Measurements from ENCODE around the gene FAM162A.
A peak's percentile ranks its signal among the peaks of the same experiment; 100 is the strongest.

The FAM162A gene

DNA sequence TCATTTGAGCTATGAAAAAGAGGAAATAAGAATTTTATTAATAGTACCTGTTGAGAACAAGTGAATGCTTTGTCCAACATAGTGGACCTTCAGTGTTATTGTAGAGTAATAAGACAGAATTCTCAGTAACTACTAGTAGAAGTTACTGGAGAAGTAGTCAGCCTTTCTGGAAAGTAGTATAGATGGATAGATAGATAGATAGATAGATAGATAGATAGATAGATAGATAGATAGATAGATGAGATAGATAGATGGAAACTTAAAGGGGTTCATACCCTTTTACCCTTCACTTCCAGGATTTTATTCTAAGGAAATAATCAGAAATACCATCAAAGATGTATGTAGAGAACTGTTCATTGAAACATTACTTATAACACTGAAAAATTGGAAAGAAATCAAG, 5.2 kb downstream of the FAM162A start:
- no peak for DNase-seq

DNA sequence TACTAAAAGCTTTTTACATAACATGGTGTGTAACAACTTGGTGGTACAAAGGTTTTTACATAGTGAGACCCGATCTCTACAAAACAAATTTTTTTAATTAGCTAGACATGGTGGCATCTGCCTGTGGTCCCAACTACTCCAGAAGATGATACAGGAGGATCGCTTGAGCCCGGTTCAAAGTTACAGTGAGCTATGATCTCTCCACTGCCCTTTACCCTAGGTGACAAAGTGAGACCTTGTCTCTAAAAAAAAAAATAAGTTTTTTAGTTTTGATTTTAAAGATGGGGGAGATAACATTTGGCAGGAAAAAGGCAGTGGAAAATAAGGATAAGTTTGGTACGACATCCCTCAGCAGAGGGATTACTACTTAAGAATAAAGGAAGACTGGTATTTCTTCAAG, 5.9 kb downstream of the FAM162A start:
- no peak for DNase-seq

DNA sequence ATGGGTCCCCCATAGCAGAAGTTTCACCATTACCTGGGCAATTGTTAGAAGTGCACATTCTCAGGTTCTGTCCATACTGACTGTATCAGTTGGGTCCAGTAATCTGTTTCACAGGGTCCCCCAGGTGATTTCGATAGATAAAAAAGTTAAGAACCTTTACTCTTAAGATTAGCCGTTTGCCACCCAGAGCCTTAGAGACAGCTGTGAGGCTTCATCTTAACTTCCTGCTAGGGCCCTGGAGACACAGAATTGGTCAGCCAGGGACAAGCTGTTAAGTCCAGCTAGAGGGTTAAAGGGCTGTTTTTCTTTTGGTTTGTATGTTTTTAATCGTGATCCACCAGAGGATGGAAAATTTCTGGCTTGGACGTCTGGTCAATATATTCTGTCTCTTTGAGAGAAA, 6.7 kb downstream of the FAM162A start:
- DNase-seq: no peak

DNA sequence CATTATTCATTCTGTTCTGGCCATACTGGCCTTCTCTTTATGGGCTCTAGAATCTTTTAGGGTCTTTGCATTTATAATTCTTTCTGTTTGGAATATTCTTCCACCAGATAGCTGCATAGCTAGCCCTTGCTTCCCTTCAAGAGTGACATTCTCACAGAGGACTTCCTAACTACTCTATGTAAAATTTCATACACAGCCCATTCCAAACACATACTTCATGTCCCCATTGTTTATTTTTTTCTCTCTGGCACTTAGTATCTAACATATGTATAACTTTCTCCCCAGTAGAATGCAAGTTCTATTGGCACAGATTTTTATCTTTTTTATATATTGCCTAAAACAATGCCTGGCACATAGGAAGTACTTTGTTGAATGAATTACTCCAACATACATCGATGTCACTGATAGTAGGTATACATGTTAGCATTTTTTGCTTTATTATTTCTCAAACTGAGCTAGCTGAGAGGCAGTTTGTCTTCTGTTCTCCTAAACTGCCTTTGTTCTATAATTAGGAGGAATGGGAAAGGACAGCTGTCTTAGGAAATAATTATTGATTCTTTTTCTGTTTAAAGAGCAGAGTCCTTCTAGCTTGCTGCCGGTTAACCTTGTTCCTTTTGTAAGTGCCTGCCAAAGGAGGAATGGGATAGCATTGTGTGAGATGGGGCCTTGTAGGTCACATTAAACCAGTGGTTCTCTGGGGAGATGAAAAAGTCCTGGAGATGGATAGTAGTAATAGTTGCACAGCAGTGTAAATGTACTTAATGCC, 7.9 kb downstream of the FAM162A start:
- no peak for DNase-seq

DNA sequence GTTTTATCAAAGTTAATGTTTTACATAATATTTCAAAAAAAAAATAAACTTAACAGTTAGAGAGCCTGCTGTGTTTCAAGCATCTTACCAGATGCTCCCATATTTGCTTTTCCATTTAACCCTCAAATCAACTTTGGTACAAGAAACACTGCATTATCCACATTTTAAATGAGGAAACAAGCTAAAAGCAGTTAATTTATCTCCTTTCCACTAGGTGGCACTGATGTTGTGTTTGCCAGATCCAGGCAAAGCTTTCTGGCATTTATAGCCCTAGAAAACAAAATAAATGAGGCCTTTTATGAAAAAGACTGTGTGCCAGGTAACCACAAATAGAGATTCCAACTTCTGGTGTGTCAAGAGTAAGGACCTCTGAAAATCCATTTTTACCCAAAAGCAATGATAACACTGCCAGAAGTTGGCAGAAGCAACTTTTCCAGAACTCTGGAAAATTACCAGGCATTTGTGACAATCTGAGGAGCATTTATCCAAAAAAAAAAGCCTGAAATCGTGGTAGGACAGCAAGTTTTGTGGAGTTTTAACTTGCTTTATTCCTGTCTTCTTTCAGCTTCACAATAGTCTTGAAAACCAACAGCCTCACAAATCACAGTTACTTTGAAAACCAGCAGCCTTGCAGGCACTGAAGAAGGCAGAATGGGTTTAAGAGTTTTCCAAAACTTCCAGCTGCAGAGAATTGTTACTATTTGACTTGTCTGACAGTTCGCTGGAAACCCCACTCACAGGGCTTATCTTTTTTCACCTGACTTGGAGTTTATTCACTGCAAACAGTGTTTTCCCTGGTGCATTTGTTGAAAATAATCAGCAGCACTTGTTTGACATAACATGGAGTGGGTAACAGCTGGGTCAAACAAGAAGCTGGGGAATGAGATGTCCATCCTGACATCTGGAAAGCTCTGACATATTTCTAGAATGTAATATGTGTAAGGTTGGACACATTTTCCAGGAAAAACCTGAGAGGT, 9.2 kb downstream of the FAM162A start:
- DNase-seq: peak; percentile 8

DNA sequence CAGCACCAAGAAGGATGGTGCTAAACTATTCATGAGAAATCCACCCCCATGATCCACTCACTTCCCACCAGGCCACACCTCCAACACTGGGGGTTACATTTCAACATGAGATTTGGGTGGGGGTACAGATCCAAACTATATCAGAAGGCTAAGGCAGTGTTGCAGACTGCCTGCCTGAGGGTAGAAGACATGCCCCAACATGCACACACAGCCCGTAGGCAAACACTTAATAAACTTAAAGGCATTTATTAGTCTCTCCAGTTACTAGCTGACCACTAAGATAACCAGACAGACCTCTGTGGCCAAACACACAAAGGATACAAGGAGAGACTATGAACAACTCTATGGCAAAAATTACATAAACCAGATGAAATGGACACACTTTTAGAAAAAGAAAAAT, 10.2 kb downstream of the FAM162A start:
- DNase-seq: no peak

DNA sequence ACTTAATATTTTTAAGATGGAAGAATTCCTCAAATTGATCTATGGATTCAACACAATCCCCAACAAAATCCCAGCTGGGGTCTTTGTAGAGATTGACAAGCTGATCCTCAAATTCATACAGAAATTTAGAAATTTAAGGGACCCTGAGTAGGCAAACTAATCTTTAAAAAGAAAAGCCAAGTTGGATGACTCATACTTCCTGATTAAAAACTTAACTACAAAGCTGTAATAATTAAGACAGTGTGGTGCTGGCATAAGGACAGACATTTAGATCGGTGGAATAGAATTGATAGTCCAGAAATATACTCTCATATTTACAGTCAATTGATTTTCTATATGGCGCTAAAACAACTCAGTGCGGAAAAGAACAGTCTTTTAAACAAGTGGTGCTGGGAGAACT, 11.6 kb downstream of the FAM162A start:
- DNase-seq: no peak

DNA sequence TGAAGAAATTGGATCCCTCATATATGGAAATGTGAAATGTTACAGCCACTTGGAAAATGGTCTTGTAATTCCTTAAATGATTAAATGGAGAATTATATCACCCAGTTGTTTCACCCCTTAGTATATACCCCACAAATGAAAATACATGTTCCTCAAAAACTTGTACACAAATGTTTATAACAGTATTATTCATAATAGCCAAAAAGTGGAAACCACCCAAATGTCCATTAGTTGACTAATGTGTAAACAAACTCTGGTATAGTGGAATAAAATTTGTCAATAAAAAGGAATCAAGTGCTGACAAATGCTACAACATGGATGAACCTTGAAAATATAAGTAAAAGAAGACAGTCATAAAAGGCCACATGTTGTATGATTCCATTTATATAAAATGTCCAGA, 12.5 kb downstream of the FAM162A start:
- DNase-seq: no peak

DNA sequence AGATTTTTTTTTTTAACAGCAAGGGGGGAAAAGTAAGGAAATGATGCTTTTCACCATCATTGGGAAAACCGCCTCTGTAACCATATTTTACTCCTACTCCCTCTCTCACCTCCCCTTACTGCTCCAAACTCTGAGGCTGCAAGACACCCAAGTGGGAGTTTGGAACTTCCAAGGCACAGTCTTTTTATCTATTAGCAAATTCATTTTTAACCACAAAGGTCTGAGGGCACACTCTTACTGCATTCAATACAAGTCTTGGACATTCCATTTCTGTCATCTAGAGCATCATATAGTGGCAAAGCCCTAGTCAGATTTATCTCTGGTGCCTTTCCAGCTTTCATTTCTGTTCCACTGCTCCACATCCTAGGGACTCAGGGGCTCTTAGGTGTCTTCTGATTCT, 13.2 kb downstream of the FAM162A start:
- DNase-seq: no peak

DNA sequence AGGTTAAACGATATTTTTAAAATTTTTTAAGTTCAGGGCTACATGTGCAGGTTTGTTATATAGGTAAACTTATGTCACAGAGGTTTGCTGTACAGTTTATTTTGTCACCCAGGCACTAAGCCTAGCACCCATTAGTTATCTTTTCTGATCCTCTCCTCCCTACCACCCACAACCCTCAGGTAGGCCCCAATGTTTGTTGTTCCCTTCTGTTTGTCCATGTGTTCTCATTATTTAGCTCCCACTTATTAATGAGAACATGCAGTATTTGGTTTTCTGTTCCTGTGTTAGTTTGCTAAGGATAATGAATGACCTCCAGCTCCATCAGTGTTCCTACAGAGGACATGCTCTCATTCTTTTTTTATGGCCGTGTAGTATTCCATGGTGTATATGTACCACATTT, 14.9 kb downstream of the FAM162A start:
- no peak for DNase-seq

DNA sequence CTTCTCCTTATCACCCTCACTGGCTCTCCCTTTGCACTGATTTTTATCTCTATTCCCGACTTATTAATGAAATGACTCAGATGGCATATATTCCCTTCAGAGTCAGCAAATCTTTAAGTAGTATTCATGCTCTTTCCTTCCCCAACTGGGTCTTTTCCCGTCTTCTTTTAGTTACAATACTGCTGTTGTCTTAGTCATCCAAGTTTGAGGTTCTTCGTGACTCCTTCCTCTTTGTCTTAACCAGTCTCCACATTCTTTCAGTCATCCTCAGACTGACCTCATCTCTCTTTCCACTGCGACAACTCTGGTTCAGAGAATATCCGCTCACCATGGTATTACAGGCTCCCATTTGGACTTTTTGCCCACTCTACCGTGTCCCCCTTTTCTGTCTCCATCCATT, 19.5 kb downstream of the FAM162A start:
- DNase-seq: no peak

DNA sequence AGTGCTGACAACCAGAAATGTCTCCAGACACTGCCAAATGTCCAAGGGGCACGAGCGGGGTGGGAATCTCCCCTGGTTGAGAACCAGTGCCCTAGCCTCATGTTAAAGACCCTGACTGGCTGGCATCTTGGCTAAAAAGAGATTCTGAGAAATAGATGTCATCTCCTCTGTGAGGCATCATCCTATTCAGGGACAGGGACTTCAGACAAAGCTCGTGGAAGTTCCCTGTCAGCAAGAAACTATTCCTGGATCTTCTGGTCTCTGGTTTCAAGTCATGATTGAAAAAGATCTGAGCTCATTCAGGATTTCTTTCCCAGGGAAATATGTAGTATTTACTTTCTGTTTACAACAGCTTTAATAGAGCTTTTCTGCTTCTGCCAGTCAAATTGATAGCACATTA, 21.0 kb downstream of the FAM162A start:
- DNase-seq: no peak

DNA sequence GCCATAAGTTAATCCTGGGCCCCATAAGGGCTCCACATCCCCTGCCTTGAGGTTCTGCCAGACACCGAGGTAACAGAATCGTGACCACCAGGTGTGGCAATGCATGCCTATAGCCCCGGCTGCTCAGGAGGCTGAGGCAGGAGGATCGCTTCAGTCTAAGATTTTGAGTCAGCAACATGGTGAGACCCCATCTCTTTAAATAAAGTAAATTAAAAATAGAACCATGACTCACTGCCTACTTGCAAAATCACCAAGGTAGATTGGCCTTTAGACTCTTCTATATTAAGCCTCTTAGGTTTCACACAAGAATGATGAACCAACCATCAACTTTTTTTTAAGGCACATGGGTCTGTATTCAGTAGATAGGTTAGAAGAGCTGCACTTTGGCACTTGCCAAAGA, 22.2 kb downstream of the FAM162A start:
- DNase-seq: no peak

DNA sequence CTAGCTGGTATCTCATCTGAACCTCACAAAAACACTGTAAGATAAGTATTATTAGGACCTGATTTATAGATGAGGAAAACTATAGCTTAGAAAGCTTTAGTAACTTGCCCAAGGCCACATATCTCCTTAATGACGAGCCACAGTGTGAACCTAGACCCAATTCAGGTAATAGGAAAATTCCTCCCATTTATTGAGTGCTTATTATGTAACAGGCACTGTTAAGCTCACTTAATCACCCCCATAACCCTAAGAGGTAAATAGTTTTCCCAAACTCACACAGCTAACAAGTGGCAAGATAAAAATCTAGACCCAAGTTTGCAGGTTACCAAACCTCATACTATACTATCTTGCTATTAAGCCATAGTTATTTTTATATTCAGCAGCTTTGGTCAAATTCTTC, 24.0 kb downstream of the FAM162A start:
- DNase-seq: no peak

DNA sequence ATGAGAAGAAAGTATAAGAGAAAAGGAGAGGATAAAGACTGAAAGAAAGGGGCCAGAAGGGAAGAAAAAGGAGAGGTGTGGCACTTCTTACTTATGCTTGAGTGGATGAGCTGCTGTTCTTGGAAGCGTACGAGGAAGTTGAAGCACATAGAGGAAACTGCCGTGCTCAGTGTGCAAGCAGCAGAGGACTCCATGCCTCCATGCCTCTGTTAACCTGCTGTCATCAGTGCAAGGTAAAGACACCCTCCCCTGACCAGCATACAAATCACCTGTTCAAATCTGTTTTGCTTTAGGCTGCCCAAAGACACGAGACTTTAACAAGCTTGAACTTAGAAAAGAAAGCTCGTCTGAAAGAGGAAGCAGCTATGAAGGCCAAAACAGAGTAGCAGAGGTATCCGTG, 25.5 kb downstream of the FAM162A start:
- DNase-seq: no peak

DNA sequence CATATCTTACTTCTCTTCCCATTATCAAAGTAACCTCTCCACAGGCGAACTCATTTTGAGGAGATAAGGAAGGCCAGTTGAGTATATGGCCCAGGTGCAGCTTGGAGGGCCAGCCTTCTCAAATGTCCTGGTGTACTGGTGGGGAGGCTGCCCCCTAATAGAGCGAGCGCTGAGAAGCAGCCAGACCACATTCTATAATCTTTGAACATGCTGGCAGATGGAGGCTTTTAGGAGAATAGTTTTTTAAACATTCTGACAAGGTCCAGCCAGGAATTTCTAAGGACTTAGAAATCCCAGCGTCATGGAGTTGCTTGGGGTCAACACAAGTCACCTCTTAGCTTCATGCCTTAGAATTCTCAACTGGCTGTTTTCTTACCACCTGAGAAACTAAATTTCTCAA, 26.1 kb downstream of the FAM162A start:
- DNase-seq: no peak

DNA sequence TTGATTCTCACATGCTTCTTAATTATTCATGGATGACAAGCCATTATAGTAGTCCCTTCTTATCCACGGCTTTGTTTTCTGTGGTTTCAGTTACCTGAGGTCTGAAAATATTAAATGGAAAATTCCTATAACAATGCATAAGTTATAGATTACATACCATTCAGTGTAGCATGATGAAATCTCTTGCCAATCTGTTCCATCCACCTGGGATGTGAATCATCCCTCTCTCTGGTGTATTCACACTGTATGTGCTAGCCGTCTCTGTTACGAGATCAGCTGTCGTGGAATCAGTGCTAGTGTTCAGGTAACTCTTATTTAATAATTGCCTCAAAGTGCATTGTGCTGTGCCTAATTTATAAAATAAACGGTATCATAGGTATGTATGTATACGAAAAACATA, 26.7 kb downstream of the FAM162A start:
- no peak for DNase-seq

DNA sequence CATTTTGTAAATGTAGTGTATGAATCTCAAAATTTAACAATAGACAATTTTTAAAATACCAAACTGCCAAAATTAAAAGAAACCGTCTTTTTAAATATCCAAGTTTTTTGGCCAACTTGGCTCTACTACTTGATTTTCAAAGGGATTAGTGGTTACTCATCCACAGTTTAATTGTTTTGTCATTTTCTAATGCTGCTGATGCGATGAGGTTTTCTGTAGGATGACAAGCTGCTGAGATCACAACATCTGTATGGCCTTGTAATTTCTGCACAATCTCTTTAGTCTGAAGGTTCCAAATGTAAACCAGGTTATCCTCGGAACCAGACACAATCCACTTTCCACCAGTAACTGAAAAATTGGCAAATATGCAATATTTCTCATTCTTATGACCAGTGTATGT, 30.4 kb downstream of the FAM162A start:
- no peak for DNase-seq

DNA sequence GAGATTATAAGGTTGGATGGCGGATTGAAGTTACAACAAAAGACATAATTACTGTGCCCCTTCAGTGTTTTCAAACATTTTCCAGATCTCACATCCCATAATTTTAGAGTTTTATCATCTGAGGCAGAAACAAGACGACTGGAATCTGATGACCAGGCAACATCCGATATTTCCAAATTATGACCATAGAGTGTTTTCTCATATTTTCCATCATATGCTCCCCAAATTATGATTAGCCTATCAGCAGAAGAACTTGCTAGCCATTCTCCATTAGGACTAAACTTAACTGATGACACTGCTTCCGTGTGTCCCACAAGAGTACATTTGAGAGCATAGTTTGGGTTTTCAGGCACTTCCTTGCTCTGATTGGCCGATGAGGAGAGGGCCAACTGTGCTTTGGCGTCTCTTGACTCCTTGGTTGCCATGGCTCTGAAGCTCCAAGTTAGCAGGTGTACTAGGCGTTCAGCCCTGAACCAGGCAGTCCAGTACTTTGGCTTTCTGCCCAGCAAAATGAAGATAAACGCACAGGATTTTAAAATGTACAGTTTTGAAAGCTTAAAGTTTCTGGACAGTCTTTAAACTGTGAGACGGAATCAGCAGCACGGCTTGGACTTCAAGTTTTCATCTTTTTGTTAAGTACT, 31.2 kb downstream of the FAM162A start:
- DNase-seq: no peak

DNA sequence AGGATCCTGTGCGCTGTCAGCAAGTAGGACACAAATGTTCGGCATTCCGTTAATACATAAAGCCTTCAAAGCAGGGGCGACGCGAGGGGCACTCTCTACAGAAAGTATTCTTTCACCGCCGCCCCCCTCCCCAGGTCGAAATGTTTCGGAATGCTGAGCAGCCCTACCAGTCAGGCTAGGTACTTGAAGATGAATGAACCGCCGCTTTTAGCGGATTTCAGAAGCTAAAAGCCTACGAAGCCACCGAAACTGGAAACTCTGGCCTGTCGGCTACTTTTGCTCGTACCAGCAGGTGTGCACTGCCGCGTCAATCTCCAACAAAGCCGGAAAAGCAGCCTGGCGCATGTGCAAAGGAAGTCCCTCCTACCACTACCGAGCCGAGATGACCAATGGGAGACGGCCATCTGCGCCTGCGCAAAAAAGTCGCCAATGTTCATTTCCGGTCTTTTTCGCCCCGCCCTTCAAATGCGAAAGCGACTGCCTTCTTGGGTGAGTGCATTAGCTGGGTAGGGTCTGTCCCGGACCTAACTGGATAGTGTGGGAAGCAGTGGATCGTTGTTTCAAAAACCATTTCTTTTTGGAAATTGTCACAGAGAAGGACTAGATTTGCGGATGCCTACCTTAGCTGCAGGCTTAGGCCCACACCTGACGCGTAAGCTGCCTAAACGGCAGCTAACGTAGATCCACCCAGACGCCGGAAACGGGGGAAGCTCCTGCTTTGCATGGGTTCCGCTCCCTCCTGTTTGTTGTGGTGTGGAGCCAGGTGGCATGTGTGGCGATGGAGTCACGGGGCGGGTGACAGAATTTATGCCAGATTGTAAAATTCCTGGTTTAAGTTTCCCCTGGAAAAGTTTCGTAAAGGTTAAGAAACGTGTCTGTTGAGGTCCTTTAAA, 32.0 kb downstream of the FAM162A start, which contains the start of gene WDR5B:
Gene WDR5B (minus strand): TSS at position 301 of the 893 bp plus-strand sequence. CDS start 534 bp downstream, outside the sequence.
- peak; percentile 99 for DNase-seq

DNA sequence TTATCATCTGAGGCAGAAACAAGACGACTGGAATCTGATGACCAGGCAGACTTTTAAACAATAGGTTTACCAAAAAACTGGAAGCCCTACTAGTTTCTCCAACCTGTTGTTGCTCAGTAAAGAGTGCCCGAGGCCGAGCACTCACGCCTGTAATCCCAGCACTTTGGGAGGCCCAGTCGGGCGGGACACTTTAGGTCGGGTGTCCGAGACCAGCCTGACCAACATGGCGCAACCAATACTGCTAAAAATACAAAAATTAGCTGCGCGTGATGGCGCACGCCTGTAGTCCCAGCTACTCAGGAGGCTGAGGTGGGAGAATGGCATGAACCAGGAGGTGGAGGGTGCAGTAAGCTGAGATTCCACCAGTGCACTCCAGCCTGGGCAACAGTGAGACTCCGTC, 33.0 kb downstream of the FAM162A start:
- DNase-seq: no peak

DNA sequence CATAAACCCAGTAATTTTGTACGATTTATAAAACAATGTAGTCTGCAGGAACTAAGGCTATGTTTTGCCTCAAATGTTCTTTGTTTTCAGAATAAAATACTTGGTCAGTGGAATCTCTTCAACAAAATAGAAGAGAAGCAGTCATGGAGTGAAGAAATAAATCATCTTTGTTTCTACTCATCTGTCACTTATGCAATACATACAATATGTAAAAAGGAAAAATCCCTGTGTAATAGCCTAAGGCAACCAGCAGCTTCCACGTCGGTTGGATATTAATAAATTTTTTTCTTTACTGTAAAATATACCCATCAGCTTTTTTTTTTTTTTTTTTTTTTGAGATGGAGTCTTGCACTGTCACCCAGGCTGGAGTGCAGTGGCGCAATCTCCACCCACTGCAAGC, 37.1 kb downstream of the FAM162A start:
- no peak for DNase-seq
